Loucy (cell line): ENCODE measurements around the gene ADORA1.

ENCODE experiments used
- EZH2phosphoT487 ChIP-seq: fragments of 200-600 bp; IDR thresholded peaks from 2 replicates; pipeline ENCODE4 v1.6.1; 2018; ENCODE audit warnings: antibody characterized with exemption, mild to moderate bottlenecking, moderate library complexity, borderline replicate concordance
- TF ChIP-seq, protein P1 (sequence below): fragments of 200-600 bp; sonication (generic); conservative IDR thresholded peaks from 2 replicates; pipeline ENCODE4 v1.5.1; 2014; ENCODE audit warnings: mild to moderate bottlenecking, antibody characterized with exemption, low read length

- TF ChIP-seq, protein P1, sequence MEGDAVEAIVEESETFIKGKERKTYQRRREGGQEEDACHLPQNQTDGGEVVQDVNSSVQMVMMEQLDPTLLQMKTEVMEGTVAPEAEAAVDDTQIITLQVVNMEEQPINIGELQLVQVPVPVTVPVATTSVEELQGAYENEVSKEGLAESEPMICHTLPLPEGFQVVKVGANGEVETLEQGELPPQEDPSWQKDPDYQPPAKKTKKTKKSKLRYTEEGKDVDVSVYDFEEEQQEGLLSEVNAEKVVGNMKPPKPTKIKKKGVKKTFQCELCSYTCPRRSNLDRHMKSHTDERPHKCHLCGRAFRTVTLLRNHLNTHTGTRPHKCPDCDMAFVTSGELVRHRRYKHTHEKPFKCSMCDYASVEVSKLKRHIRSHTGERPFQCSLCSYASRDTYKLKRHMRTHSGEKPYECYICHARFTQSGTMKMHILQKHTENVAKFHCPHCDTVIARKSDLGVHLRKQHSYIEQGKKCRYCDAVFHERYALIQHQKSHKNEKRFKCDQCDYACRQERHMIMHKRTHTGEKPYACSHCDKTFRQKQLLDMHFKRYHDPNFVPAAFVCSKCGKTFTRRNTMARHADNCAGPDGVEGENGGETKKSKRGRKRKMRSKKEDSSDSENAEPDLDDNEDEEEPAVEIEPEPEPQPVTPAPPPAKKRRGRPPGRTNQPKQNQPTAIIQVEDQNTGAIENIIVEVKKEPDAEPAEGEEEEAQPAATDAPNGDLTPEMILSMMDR: no peak
- TF ChIP-seq EZH2phosphoT487: no peak
Measured at GRCh38 chr1:203098445-203098844, 29.1 kb upstream of the ADORA1 start.
